Stimulated activated CD8-positive, alpha-beta memory T cell treated with anti-CD3 and anti-CD28 coated beads, Interleukin-15, amount 100 ng/mL, for 4 hours (primary cell): Measurements from ENCODE around the gene LPP.

Source experiments
- DNase-seq, 2 donors: peaks; one replicate each; pipeline ENCODE4 v3.0.0-alpha.2; 2020; ENCODE audit warnings: low read depth in 2 of 2

Gene LPP

GRCh38 chr3:188906236-188906635 lies 752.3 kb downstream of the LPP start:
- no peak for DNase-seq

DNA sequence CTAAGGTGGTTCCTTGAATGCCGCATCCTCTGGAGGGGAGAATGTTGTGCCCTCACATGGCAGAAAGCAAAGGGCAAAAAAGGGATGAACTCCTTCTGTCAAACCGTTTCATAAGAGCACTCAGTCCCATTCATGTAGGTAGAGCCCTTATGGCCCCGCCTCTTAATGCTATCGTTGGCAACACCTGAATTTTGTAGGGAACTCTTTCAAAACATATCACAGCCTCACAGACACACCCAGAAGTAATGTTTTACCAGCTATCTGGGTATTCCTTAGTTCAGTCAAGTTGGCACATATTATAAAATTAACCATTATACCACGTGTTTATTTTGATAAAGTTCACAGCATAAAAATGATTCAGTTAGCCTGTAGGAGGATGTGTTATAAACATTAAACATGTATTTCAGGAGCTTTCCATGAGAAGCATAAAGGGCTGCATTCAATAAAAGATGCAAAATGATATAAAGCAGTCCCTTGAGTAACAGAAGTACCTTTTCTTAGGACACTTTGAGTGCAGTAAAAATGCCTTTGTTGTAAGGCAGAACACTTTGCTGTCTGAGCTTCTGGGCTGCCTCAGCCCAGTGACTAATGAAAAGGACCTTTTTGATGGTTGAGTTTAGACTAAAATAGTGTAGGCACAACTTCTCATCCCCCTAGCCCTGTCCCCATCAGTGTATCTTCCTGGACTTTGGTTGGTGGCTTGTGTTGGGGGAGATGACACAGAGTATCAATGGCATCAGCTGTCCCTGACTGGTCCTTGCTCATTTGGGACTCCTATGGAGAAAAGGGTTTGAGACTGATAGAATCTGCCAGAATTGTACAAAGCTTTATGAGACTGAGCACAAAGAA lies 754.3 kb downstream of the LPP start:
- no peak for DNase-seq

DNA sequence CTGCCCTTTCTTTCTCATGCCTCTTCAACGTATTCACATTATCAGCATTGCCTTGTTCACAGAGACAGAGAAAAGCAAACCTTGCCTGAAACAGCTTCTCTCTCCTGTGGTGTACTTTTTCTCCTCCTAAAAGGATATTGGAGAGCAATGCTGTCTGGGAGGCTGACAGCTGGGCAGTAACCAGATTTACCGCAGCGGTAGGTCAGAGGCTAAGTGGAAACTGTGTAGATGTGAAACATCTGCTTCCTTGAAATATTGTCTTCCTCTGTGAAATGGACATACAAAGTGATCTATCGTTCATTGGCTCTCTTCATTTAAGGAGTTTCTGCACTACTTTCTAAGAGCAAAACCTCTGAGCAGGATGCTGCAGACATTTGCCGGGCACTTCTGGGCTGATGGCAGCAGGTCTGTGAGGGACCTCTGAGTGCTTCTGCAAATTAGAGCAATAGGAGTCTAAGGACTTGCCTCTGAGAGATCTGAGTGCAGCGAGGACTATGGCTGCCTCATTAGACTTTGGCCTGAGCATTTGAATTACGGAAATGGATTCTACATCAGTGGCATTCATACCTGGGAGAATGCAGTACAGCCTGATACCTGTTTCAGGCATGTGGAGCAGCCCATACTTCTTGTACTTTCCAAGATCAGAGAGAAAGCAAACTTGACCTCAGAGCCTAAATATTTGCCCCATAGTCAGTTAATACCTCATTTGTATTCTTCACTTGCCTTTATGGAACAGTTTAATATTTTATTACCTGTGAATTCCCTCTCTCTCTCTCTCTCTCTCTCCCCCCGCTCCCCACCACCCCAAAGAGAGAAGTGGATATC lies 757.3 kb downstream of the LPP start:
- DNase-seq = no peak

- DNase-seq = no peak
Observed at GRCh38 chr3:188913084-188913483, 759.1 kb downstream of the LPP start.

DNA sequence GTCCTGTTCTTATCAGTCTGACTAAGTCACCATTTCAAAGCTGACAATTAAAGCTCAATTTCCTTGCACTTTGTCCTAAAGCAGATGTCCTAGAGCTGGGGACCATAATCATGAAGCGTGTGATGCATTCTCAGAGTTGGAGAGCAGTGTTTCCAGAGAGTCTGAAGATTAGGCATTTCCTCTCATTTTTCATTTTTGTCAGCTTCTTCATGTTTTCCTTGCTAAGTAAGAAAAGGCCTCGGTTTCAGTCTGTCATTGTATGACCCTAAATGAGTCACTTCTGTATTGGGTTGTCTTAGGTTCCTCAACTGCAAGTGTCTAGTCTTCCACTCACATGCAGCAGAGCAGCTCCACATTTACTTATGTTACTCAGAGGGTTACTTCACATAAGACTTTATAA lies 760.6 kb downstream of the LPP start:
- no peak for DNase-seq

DNA sequence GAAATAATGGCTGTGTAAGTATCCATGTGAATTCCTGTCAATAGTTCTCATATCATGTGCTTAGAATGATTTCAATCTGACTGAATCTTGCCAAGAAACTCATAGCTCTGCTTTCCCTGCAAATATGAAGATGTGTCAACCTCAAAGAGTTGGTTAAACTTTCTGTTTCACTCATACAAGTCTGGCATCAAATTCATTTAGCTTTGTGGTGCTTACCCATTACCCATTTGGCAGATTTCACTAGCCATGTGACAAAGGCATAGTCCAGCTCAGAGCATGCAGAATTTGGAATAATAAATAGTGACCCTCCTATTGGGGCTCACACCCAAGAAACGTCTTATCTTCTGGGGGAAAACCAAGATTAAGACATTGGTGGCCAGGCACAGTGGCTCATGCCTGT lies 761.2 kb downstream of the LPP start:
- no peak for DNase-seq

DNA sequence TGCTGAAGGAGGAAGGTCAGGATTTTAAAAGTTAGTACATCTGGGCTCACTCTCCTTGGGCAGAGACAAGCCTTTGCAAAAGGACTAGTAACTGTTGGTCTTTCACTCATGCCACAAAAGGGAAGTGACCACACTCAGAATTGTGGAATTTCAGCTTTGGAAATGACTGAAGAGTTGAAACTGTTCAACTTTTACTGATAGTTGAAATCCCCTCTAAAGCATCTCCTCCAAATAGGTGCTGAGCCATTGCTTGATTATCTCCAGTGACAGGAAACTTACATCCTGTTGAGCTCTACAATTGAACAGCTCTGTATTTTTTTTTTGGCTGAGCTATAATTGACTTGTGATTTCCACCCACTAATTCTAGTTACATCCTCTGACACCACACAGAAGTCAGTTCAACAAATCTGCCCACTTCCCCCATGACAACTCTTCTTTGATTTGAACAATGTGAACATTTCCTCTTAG lies 763.0 kb downstream of the LPP start:
- no peak for DNase-seq

DNA sequence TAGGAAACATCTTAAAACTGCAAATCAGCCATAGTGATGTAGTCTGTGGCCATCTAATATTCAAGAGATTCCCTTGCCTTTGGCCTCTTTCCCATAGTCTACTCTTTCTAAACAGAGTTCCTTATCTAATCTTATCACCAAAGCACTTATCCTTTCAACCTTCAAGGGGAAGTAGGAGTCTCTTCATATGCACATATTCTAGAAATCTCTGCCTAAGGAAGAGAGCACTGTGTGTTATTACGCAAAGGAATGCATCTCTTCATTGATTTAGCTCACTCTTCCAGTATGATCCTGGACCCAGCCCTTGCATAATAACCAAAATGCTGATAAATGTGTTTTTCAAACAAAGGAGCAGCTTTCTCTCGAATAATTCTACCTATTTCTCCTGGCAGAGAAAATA lies 764.1 kb downstream of the LPP start:
- no peak for DNase-seq

GRCh38 chr3:188923671-188924070 lies 769.7 kb downstream of the LPP start:
- no peak for DNase-seq

DNA sequence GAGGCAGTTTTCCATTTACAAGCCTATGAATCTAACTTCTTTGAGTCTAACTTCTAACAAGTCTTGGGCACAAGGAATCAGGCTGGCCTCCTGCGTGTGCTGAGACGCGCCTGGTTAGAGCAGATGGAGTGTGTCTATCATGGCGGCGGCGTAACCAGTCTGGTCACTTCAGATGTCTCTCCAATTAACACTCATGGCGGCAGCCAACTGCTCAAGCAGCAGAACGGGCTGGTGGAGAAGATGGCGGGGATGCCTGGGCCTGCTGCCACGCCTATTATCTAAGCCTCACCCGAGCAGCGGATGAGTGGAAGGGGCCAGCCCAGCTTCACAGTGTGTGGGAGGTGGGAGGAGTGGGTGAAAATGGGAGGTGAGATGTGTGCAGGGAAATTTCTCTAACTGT lies 771.4 kb downstream of the LPP start:
- DNase-seq = no peak

- no peak for DNase-seq
Observed at GRCh38 chr3:188926111-188926510, 772.2 kb downstream of the LPP start.

DNA sequence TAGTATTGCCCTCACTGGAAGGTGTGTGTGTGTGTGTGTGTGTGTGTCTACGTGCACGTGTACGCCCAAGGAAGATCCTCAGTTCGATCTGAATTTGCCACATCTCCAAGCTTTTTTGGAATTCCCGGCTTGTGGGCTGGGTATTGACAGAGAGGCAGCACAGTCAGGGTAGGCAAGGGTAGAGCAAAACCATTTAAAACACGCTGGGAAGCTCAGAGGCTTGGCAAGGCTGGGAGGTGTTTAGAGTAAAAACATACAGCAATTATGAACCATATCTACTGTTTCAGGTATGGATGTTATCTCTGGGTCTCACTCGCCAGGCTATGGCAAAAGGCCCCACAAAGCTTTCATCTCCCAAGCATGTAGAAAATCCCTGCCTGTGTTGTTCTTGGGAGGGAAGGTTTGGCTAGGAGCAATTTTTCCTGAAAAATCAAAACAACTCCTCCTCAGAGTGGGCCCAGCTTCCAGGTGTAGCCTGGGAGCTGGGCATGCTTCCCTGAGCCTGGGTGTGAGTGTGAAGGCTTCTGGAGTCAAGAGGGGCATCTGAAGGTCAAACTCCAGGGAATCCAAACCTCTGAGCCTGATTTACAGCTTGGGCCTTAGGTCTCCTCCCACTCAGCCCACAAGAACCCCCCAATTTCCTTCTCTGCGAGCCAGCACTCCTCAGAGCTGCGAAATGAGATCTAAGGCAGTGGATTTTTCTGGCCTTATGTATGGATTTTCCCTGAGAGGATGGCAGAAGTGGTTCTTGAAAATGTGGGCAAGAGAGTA lies 773.0 kb downstream of the LPP start:
- DNase-seq = no peak

GRCh38 chr3:188927971-188928370 lies 774.0 kb downstream of the LPP start:
- no peak for DNase-seq

DNA sequence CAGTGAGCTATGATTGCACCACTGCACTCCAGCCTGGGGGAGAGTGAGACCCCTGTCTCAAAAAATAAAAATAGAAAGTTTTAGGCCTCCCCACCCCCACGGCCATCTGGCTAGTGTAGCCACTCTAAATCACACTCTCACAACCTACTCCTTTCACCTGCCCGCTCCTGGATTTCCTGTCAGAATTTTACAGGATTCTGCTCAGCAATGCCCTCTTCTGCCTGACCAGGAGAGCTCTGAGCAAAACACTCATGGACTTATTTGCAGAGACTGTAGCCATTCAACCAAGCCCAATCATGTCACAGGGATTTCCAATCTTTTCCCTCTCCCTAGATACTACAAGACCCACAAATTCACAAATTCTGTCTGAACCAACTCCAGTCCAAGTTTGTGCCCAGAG lies 775.2 kb downstream of the LPP start:
- DNase-seq = no peak

GRCh38 chr3:188931036-188931435 lies 777.1 kb downstream of the LPP start:
- DNase-seq = no peak

DNA sequence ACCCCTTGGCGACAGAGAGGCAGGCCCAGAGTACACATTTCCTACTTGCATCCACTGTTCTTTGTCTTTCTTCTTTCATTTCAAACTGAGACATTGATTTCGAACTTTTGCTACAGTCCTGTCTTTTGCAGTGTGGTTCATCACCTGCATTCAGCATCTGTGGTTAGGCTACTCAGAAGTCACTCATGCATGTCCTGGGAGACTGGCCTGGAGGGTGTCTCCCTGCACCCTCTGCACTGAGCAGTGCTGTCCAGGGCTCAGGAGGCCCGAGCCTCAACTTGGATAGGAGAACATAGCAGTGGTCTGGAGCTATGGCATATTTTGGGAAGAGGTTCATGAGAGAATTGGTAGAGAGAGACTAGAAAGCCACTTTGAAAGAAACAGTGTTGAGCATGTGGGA lies 777.6 kb downstream of the LPP start:
- no peak for DNase-seq

GRCh38 chr3:188934989-188935388 lies 781.0 kb downstream of the LPP start:
- no peak for DNase-seq

- no peak for DNase-seq
Observed at GRCh38 chr3:188936597-188937107, 782.7 kb downstream of the LPP start.

DNA sequence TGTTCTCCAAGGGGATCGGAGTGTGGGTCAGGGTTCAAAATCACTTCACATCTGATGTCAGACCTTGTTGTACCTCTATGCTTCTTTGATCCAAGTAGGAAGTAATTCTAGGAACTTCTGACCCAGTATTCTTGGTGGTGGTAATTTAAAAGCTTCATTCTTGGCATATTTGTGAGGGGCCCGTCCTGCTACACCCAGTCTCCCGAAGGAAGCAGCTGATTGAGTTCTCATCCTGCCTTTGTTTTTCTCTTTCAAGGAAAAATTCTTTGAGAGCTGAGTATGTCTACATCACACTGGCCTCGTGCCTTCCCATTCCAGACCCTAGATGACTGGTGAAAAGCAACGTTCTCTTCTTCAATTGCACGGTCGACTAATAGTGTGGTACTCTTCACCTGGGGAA lies 783.4 kb downstream of the LPP start:
- no peak for DNase-seq

DNA sequence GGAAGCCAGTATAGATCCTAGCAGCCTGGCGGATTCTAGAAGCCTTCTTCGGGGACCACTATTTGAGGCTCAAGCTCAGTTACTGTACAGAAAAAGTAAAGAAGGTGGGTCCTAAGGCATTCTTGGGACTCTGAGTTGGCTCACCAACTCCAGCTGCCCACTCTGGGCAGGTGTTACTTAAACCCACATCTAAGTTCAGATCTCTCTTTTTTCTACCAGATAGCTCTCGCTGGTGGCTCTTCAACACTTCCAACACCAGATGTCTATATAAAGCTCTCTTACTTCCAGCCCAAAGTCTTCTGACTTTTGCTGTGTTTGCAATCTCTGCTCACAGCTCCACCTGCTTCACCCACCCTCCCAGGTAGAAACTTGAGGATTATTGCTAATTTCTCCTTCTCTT lies 785.0 kb downstream of the LPP start:
- DNase-seq = no peak

DNA sequence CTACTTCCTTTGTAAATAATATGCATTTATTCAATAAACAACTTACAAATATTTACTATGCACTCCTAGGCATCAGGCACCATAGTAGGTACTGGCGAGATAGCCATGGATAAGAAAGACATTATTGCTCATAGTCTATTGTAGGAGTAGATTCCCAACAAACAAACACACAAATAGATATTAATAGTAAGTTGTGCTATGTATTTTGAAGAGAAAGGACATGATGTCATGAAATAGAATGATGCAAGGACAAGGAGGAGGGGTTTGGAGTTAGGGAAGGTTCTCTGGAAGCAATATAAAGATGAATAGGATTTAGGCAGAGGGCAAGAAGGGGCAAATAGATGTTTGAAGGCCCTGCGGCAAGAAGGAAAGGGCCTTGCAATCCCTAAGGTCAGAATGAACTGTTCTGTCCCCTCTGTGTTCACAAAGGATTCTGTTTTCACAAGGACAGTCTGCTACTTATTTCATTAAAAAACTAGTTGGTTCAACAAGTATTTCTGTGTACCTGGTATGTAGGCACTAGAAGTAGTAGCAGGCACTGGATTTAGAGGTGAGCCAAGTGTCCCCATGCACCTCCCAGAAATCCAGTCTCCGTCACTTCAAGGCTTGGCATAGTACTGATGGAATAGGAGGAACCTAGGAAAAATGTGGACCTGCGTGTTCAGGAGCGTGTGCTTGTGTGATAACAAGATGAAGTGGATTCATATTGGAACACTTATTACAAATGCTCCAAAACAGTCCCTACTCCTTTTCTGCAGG lies 786.0 kb downstream of the LPP start:
- DNase-seq = no peak
